ENCODE measurements around the gene NSD1. TPM values are rescaled to one million over a fixed set of nuclear protein-coding genes. Genes with fewer than 3 reads are reported as not detected.

Gene NSD1
- total and polyA plus RNA-seq, 2 of the 8 experiments (the other 6 are each of a cell fraction or from before 2014, with no cell fraction given) = 22.8 to 168 TPM

DNA sequence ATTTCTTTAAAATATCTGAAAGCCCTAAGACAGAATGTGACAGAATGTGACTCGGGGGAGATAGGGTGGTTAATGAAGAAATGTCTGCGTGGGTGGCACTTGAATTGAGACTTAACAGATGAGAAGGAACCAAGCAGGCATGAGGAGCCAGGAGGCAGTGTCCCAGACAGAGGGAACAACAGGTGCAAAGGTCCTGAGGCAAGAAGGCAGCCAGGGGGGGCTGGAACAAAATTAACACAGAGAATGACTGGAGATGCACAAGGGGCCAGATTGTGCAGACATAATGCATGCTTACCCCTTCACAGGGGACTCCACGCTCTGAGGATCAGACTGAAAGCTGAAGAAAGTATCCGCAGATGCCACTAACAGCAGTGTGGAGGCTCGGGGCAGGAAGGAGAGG lies 216.2 kb downstream of the NSD1 start:
- peaks cover 15 to 60% of the 10 kb centered on the region in 2 experiments for H3K79me2 ChIP-seq (ENCODE audit: control insufficient read depth in 1 of 2, insufficient read depth in 2 of 2, low read length in 2 of 2)
- no peaks in the 10 kb centered on the region for H3K9me3 ChIP-seq (ENCODE audit: insufficient read depth in 2 of 2, low read depth in 1 of 2, low read length in 1 of 2)
- TF ChIP-seq SP4 (IDR thresholded peaks at IDR 0.05; ENCODE audit: low read length) (no peak), POLR2A (IDR thresholded peaks at IDR 0.05; ENCODE audit: control extremely low read depth in 1 of 2, low read depth in 2 of 2, low read length in 2 of 2) (no peak), RNF2 (IDR thresholded peaks at IDR 0.05; ENCODE audit: borderline replicate concordance, low read depth, low read length, missing control alignments, poor library complexity, severe bottlenecking) (no peak), TCF12 (IDR thresholded peaks at IDR 0.05; ENCODE audit: low read depth, low read length) (no peak), CREB1 (IDR thresholded peaks at IDR 0.05) (no peak), CHD2 (IDR thresholded peaks at IDR 0.05; ENCODE audit: low read length) (no peak), EGR1 (IDR thresholded peaks at IDR 0.05; ENCODE audit: borderline replicate concordance, low read depth, low read length) (no peak), CHD1 (IDR thresholded peaks at IDR 0.05; ENCODE audit: low read depth, low read length) (no peak), TAF1 (IDR thresholded peaks at IDR 0.05; ENCODE audit: low read depth, low read length) (no peak)
- TF ChIP-seq, protein P1, sequence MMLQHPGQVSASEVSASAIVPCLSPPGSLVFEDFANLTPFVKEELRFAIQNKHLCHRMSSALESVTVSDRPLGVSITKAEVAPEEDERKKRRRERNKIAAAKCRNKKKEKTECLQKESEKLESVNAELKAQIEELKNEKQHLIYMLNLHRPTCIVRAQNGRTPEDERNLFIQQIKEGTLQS (IDR thresholded peaks at IDR 0.05; ENCODE audit: insufficient read depth, low read depth, low read length) = no peak
- TF ChIP-seq, protein P2, sequence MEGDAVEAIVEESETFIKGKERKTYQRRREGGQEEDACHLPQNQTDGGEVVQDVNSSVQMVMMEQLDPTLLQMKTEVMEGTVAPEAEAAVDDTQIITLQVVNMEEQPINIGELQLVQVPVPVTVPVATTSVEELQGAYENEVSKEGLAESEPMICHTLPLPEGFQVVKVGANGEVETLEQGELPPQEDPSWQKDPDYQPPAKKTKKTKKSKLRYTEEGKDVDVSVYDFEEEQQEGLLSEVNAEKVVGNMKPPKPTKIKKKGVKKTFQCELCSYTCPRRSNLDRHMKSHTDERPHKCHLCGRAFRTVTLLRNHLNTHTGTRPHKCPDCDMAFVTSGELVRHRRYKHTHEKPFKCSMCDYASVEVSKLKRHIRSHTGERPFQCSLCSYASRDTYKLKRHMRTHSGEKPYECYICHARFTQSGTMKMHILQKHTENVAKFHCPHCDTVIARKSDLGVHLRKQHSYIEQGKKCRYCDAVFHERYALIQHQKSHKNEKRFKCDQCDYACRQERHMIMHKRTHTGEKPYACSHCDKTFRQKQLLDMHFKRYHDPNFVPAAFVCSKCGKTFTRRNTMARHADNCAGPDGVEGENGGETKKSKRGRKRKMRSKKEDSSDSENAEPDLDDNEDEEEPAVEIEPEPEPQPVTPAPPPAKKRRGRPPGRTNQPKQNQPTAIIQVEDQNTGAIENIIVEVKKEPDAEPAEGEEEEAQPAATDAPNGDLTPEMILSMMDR (IDR thresholded peaks at IDR 0.05; ENCODE audit: control extremely low read depth in 1 of 3, insufficient read depth in 1 of 3, low read depth in 1 of 3, low read length in 3 of 3) = no peak

More for the DNA sequence above, 216.2 kb downstream of the NSD1 start:
- Histone ChIP-seq H4K8ac (ENCODE audit: extremely low read depth, insufficient read depth, low read length) (no peak overlapping the region), H2BK20ac (ENCODE audit: low read length) (no peak overlapping the region), H3K23ac (ENCODE audit: insufficient read length) (no peak overlapping the region), H4K20me1 (replicated peaks in 1 of 2; ENCODE audit: control insufficient read depth in 1 of 2, insufficient read depth in 2 of 2, low read length in 2 of 2) (peaks cover 5% of the 10 kb centered on the region in 2 experiments), H4K91ac (replicated peaks; ENCODE audit: insufficient read length, low read length) (no peak overlapping the region), H2AFZ (ENCODE audit: low read length) (no peak overlapping the region), H3K9ac (replicated peaks in 1 of 4; ENCODE audit: extremely low read depth in 1 of 4, low read depth in 3 of 4, low read length in 3 of 4) (no peak overlapping the region; a peak in 1 of 7 replicates), H3K4me2 (ENCODE audit: insufficient read depth in 1 of 2, low read depth in 2 of 2, low read length in 2 of 2) (peak overlapping the region; percentile 90 to 94; a peak in 2 of 4 replicates), H2BK15ac (ENCODE audit: low read length) (no peak overlapping the region), H3K27ac (ENCODE audit: low read depth, low read length) (no peak overlapping the region), H3K36me3 (ENCODE audit: control insufficient read depth in 2 of 4, insufficient read depth in 4 of 4, low read length in 3 of 4) (peaks cover 0 to 7% (median 4%) of the 10 kb centered on the region in 4 experiments; a peak in 4 of 8 replicates), H2BK12ac (ENCODE audit: low read depth, low read length) (no peak overlapping the region), H3K4me1 (replicated peaks in 1 of 4; ENCODE audit: control insufficient read depth in 3 of 4, insufficient read depth in 4 of 4, low read length in 3 of 4) (peaks cover 0 to 13% (median 4%) of the 10 kb centered on the region in 4 experiments; a peak in 3 of 7 replicates), H2BK5ac (ENCODE audit: low read depth, low read length) (no peak overlapping the region), H3K23me2 (ENCODE audit: low read depth, low read length) (peaks cover 8% of the 10 kb centered on the region), H3K4me3 (ENCODE audit: extremely low read depth in 1 of 4, insufficient read depth in 2 of 4, low read depth in 3 of 4, low read length in 4 of 4) (peak overlapping the region in 1 of 4 experiments; percentile 7; a peak in 2 of 8 replicates), H3K18ac (ENCODE audit: extremely low read depth, low read length) (no peak overlapping the region), H4K5ac (ENCODE audit: insufficient read length, low read depth, low read length) (no peak overlapping the region), H3K14ac (ENCODE audit: insufficient read length) (no peak overlapping the region), H3K4ac (replicated peaks; ENCODE audit: insufficient read length, low read depth, low read length) (no peak overlapping the region), H3K27me3 (replicated peaks in 1 of 4; ENCODE audit: control insufficient read depth in 3 of 4, extremely low read depth in 1 of 4, insufficient read depth in 3 of 4, low read length in 3 of 4) (0 out of 7 replicates have a peak, but pooled peaks cover 0 to under 1% (median 0%) of the 10 kb centered on the region in 4 experiments), H3K56ac (replicated peaks; ENCODE audit: insufficient read length, low read depth, low read length) (no peak overlapping the region), H2BK120ac (replicated peaks; ENCODE audit: low read depth, low read length) (no peak overlapping the region), H3K79me1 (ENCODE audit: low read depth, low read length) (peaks cover 18% of the 10 kb centered on the region), H2AK5ac (ENCODE audit: low read depth, low read length) (no peak overlapping the region)
- DNase-seq (ENCODE audit: low read depth in 1 of 2, low spot score in 2 of 2) (no peak), FAIRE-seq (no peak)
- ChIA-PET CTCF (ENCODE audit: partially characterized antibody) (interaction anchor here (0.9 to 11.2 kb wide), 9 partner anchors 11 to 103 kb away, joined by 3 to 142 read pairs (median 5); no protein-coding TSS in a partner anchor), POLR2A (ENCODE audit: partially characterized antibody) (interaction anchor here (1.4 to 8.1 kb wide), 4 partner anchors 11 to 147 kb away, joined by 3 to 66 read pairs (median 22); partner anchors contain the start of gene PDLIM7)
- 95% methylated on average over 5 of the region's 5 CpGs; no CpG with 5 or more reads in 1 of the 2 experiments for whole genome bisulfite sequencing, 2 experiments (ENCODE audit: extremely low coverage in 1 of 2, insufficient coverage in 1 of 2, insufficient read length in 1 of 2, insufficient replicate concordance in 2 of 2, low coverage in 1 of 2, low lambda C conversion rate in 2 of 2, missing lambda C conversion rate in 1 of 2)
